ENCODE measurements around the gene NPIPB6. TPM values are rescaled to one million over a fixed set of nuclear protein-coding genes. Genes with fewer than 3 reads are reported as not detected.

Gene NPIPB6
- total RNA-seq, 2 experiments from 2014 or later = 0.99 to 1.8 TPM

DNA sequence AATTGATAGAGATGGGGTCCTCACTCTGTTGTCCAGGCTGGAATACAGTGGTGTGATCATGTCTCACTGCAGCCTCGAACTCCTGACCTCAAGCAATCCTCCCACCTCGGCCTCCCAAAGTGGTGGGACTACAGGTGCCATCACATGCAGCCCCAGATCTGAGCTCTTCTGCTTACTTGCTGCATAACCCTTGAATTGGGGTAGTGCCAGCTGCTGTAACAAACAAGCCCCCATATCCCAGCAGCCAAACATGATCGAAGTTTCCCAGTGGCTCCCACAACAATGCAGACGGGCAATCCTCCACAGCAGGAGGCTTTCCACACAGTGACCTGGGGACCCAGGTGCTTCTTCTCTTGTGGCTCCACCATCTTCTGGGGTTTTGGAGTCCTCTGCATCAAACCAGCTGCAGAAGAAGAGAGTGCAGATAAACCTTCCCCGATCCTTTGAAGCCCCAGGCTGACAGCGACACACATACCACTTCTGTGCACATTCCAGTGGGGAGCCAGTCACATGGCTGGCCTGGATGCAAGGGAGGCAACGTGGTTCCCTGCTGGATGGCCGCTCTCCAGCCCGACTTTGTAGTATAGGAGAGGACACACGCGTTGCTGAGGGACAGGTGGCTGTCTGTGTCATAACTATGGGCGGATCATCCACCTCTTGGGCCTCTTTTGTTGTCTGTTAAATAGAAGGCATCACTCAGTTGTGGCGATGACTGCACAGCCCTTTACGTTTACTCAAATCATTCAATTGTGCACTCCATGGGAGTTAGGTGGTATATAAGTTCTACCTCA is 54.3 kb downstream of the NPIPB6 start:
- ATAC-seq (no peak), DNase-seq (no peak)
- H3K4me3 Mint-ChIP-seq = no peak overlapping the region
- H3K9me3 Mint-ChIP-seq (ENCODE audit: insufficient read depth) = no peaks in the 10 kb centered on the region
- ChIA-PET CTCF (interaction anchor here (1.2 to 4.4 kb wide), 6 partner anchors 11 to 31 kb away, joined by 4 to 33 read pairs (median 8); partner anchors contain the start of gene SBK1), POLR2A (interaction anchor here (1.0 to 1.8 kb wide), 4 partner anchors 9 to 17 kb away, joined by 3 to 7 read pairs (median 4); partner anchors contain the start of gene SBK1)
- peaks cover 41% of the 10 kb centered on the region for H3K4me1 Mint-ChIP-seq (ENCODE audit: low read depth)
- no peaks in the 10 kb centered on the region for H3K27me3 Mint-ChIP-seq (ENCODE audit: low read depth)
- H3K27ac Mint-ChIP-seq = peak overlapping the region; percentile 93
- H3K36me3 Mint-ChIP-seq (ENCODE audit: low read depth) = peaks cover 22% of the 10 kb centered on the region

GRCh38 chr16:28307936-28308335 is 55.4 kb downstream of the NPIPB6 start:
- peak overlapping the region; percentile 39 for H3K27ac Mint-ChIP-seq
- no peak overlapping the region for H3K4me3 Mint-ChIP-seq
- H3K27me3 Mint-ChIP-seq (ENCODE audit: low read depth) = no peaks in the 10 kb centered on the region
- no peaks in the 10 kb centered on the region for H3K9me3 Mint-ChIP-seq (ENCODE audit: insufficient read depth)
- DNase-seq (no peak), ATAC-seq (no peak)
- POLR2A ChIA-PET = interaction anchor here (1.2 kb wide), 1 partner anchor 11 kb away, joined by 6 read pairs; no protein-coding TSS in a partner anchor
- peaks cover 41% of the 10 kb centered on the region for H3K4me1 Mint-ChIP-seq (ENCODE audit: low read depth)
- CTCF ChIA-PET = interaction anchor here (4.3 to 4.4 kb wide), 2 partner anchors 27 to 30 kb away, joined by 16 to 33 read pairs; no protein-coding TSS in a partner anchor
- peaks cover 22% of the 10 kb centered on the region for H3K36me3 Mint-ChIP-seq (ENCODE audit: low read depth)

DNA sequence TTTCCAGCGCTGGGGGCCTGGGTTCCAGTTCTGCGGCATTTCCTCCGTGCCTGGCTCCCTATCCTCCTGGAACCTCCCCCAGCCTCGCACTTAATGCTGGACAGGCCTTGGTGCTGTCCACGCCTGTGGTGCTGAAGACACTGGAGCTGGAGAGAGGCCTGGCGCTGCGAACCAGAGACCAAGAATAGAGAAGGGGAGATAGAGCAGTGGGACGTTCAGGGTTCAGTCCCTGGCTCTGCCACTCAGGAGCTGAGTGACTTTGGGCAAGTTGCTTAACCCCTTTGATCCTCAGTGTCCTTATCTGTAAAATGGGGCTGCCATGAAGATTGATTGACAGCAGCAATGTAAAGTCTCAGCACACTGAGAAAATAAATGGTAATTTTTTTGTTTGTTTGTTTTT is 59.1 kb downstream of the NPIPB6 start:
- Mint-ChIP-seq H3K36me3 (ENCODE audit: low read depth) (peaks cover 8% of the 10 kb centered on the region), H3K4me3 (no peak overlapping the region), H3K4me1 (ENCODE audit: low read depth) (peaks cover 6% of the 10 kb centered on the region), H3K27ac (no peak overlapping the region), H3K27me3 (ENCODE audit: low read depth) (no peaks in the 10 kb centered on the region), H3K9me3 (ENCODE audit: insufficient read depth) (no peaks in the 10 kb centered on the region)
- ATAC-seq = peak; percentile 39
- CTCF ChIA-PET = interaction anchor here (1.3 to 1.8 kb wide), 2 partner anchors 12 to 27 kb away, joined by 3 to 7 read pairs; no protein-coding TSS in a partner anchor
- DNase-seq = peak; percentile 56
- POLR2A ChIA-PET = interaction anchor here (0.6 kb wide), 2 partner anchors 39 to 187 kb away, joined by 5 to 6 read pairs; no protein-coding TSS in a partner anchor

DNA sequence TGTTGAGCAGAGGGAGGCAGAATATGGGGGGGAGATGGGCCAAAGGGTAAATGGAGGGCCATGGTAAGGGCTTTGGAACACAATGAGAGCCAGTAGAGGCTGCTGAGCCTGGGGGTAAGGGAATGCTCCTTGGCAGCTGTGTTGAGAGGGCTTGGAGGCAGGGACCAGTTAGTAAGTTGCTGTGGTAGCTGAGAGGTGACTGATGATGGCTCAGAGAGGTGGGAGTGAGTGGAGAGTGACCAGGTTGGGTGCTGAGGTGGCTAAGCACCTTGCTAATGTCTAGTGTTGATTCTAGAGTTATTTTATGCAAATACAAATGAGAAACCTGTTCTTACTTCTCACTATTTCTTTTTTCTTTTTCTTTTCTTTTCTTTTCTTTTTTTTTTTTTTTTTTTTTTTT is 60.2 kb downstream of the NPIPB6 start:
- Mint-ChIP-seq H3K4me1 (ENCODE audit: low read depth) (peaks cover 5% of the 10 kb centered on the region), H3K36me3 (ENCODE audit: low read depth) (peaks cover 2% of the 10 kb centered on the region), H3K27me3 (ENCODE audit: low read depth) (no peaks in the 10 kb centered on the region), H3K9me3 (ENCODE audit: insufficient read depth) (no peaks in the 10 kb centered on the region), H3K27ac (no peak overlapping the region), H3K4me3 (no peak overlapping the region)
- ChIA-PET POLR2A (interaction anchor here (0.6 kb wide), 1 partner anchor 9 kb away, joined by 4 read pairs; no protein-coding TSS in a partner anchor), CTCF (interaction anchor here (1.3 kb wide), 1 partner anchor 13 kb away, joined by 3 read pairs; no protein-coding TSS in a partner anchor)
- ATAC-seq (no peak), DNase-seq (no peak)

- Mint-ChIP-seq H3K36me3 (ENCODE audit: low read depth) (peaks cover 5% of the 10 kb centered on the region), H3K4me3 (no peak overlapping the region), H3K4me1 (ENCODE audit: low read depth) (peaks cover 20% of the 10 kb centered on the region), H3K27ac (no peak overlapping the region), H3K9me3 (ENCODE audit: insufficient read depth) (no peaks in the 10 kb centered on the region), H3K27me3 (ENCODE audit: low read depth) (no peaks in the 10 kb centered on the region)
- CTCF ChIA-PET = interaction anchor here (1.2 to 5.2 kb wide), 2 partner anchors 16 to 25 kb away, joined by 4 to 28 read pairs; no protein-coding TSS in a partner anchor
- DNase-seq = no peak
- POLR2A ChIA-PET = interaction anchor here (0.6 to 1.2 kb wide), 2 partner anchors 9 to 80 kb away, joined by 3 to 6 read pairs; partner anchors contain the start of gene SBK1
- ATAC-seq = no peak
Measured at GRCh38 chr16:28301620-28302019, 61.7 kb downstream of the NPIPB6 start.

GRCh38 chr16:28301154-28301553 is 62.2 kb downstream of the NPIPB6 start:
- peaks cover 24% of the 10 kb centered on the region for H3K4me1 Mint-ChIP-seq (ENCODE audit: low read depth)
- H3K36me3 Mint-ChIP-seq (ENCODE audit: low read depth) = peaks cover 7% of the 10 kb centered on the region
- no peaks in the 10 kb centered on the region for H3K27me3 Mint-ChIP-seq (ENCODE audit: low read depth)
- H3K4me3 Mint-ChIP-seq = no peak overlapping the region
- CTCF ChIA-PET = interaction anchor here (0.7 to 5.2 kb wide), 5 partner anchors 12 to 83 kb away, joined by 3 to 28 read pairs (median 4); no protein-coding TSS in a partner anchor
- no peak overlapping the region for H3K27ac Mint-ChIP-seq
- ATAC-seq (no peak), DNase-seq (no peak)
- no peaks in the 10 kb centered on the region for H3K9me3 Mint-ChIP-seq (ENCODE audit: insufficient read depth)
- POLR2A ChIA-PET = interaction anchor here (1.2 kb wide), 1 partner anchor 562 kb away, joined by 3 read pairs; no protein-coding TSS in a partner anchor

- POLR2A ChIA-PET = interaction anchor here (1.2 kb wide), 1 partner anchor 563 kb away, joined by 3 read pairs; no protein-coding TSS in a partner anchor
- no peaks in the 10 kb centered on the region for H3K9me3 Mint-ChIP-seq (ENCODE audit: insufficient read depth)
- ATAC-seq = no peak
- no peak for DNase-seq
- H3K4me1 Mint-ChIP-seq (ENCODE audit: low read depth) = peaks cover 28% of the 10 kb centered on the region
- H3K36me3 Mint-ChIP-seq (ENCODE audit: low read depth) = peaks cover 10% of the 10 kb centered on the region
- H3K27me3 Mint-ChIP-seq (ENCODE audit: low read depth) = no peaks in the 10 kb centered on the region
- no peak overlapping the region for H3K27ac Mint-ChIP-seq
- H3K4me3 Mint-ChIP-seq = no peak overlapping the region
- CTCF ChIA-PET = interaction anchor here (1.2 to 5.2 kb wide), 5 partner anchors 10 to 23 kb away, joined by 3 to 28 read pairs (median 5); no protein-coding TSS in a partner anchor
Measured at GRCh38 chr16:28300327-28300726, 63.0 kb downstream of the NPIPB6 start.

GRCh38 chr16:28298511-28298878 is 64.8 kb downstream of the NPIPB6 start:
- POLR2A ChIA-PET = interaction anchor here (0.6 to 0.8 kb wide), 2 partner anchors 11 to 21 kb away, joined by 3 read pairs; no protein-coding TSS in a partner anchor

GRCh38 chr16:28297784-28298510 is 65.4 kb downstream of the NPIPB6 start:
- H3K27me3 Mint-ChIP-seq (ENCODE audit: low read depth) = peaks cover 5% of the 10 kb centered on the region
- peak; percentile 58 for DNase-seq
- H3K4me1 Mint-ChIP-seq (ENCODE audit: low read depth) = peaks cover 47% of the 10 kb centered on the region
- peak overlapping the region; percentile 84 for H3K27ac Mint-ChIP-seq
- peak; percentile 34 for ATAC-seq
- CTCF ChIA-PET = interaction anchor here (0.8 to 5.2 kb wide), 5 partner anchors 11 to 161 kb away, joined by 3 to 28 read pairs (median 7); no protein-coding TSS in a partner anchor
- H3K36me3 Mint-ChIP-seq (ENCODE audit: low read depth) = peaks cover 13% of the 10 kb centered on the region
- POLR2A ChIA-PET = interaction anchor here (0.7 to 1.5 kb wide), 3 partner anchors 11 to 20 kb away, joined by 3 to 6 read pairs (median 4); no protein-coding TSS in a partner anchor
- no peaks in the 10 kb centered on the region for H3K9me3 Mint-ChIP-seq (ENCODE audit: insufficient read depth)
- H3K4me3 Mint-ChIP-seq = peak overlapping the region; percentile 15

More at GRCh38 chr16:28298511-28298878, 64.8 kb downstream of the NPIPB6 start:
- Mint-ChIP-seq H3K9me3 (ENCODE audit: insufficient read depth) (no peaks in the 10 kb centered on the region), H3K27me3 (ENCODE audit: low read depth) (peaks cover 5% of the 10 kb centered on the region), H3K4me1 (ENCODE audit: low read depth) (peaks cover 46% of the 10 kb centered on the region), H3K4me3 (no peak overlapping the region), H3K27ac (no peak overlapping the region), H3K36me3 (ENCODE audit: low read depth) (peaks cover 13% of the 10 kb centered on the region)
- no peak for ATAC-seq
- CTCF ChIA-PET = interaction anchor here (0.8 to 5.2 kb wide), 4 partner anchors 17 to 21 kb away, joined by 3 to 28 read pairs (median 6); no protein-coding TSS in a partner anchor
- no peak for DNase-seq

DNA sequence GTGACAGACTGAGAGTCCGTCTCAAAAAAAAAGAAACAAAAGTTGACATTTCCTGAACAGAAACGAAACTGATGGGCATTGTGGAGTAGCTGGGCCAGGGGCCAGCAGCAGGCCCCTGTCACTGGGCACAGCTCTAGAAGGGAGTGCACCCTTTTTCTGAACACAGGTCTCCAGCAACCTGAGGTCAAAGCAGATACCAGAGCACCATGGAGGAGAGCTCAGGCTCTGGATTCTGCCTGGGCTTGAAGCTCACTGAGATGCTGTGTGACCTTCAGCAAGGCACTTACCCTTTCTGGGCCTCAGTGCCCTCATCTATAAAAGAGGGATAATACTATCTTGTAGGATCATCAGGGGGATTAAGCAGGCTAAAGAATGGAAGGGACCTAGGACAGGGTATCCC is 66.0 kb downstream of the NPIPB6 start:
- ChIA-PET CTCF (interaction anchor here (0.8 to 5.2 kb wide), 5 partner anchors 12 to 160 kb away, joined by 3 to 28 read pairs (median 7); no protein-coding TSS in a partner anchor), POLR2A (interaction anchor here (0.7 to 1.5 kb wide), 3 partner anchors 11 to 86 kb away, joined by 3 to 6 read pairs (median 4); no protein-coding TSS in a partner anchor)
- DNase-seq (no peak), ATAC-seq (no peak)
- H3K36me3 Mint-ChIP-seq (ENCODE audit: low read depth) = peaks cover 13% of the 10 kb centered on the region
- peak overlapping the region; percentile 15 for H3K4me3 Mint-ChIP-seq
- H3K27me3 Mint-ChIP-seq (ENCODE audit: low read depth) = peaks cover 5% of the 10 kb centered on the region
- no peaks in the 10 kb centered on the region for H3K9me3 Mint-ChIP-seq (ENCODE audit: insufficient read depth)
- H3K27ac Mint-ChIP-seq = peak overlapping the region; percentile 84
- peaks cover 47% of the 10 kb centered on the region for H3K4me1 Mint-ChIP-seq (ENCODE audit: low read depth)

DNA sequence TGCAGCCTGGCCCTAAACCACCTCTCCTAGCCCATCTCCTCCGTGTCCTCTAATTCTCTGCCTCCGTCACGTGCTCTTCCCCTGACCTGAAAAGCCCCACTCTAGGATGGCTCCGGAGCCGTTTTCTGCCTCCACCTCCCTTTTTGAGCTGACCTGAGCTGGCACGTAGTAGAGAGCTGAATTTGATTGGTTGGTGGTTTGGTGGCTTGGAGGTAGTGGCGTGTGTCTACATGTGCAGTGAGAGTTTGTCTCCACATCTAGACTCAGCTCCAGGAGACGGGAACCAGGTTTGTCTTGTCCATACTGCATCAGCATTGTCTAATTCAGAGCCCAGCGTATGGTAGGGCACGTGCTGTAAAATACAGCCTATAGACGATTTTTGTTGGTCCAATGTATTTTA is 68.0 kb downstream of the NPIPB6 start:
- peaks cover 13% of the 10 kb centered on the region for H3K36me3 Mint-ChIP-seq (ENCODE audit: low read depth)
- DNase-seq = no peak
- H3K9me3 Mint-ChIP-seq (ENCODE audit: insufficient read depth) = no peaks in the 10 kb centered on the region
- H3K27ac Mint-ChIP-seq = peak overlapping the region; percentile 7
- H3K4me3 Mint-ChIP-seq = peak overlapping the region; percentile 76
- peaks cover 5% of the 10 kb centered on the region for H3K27me3 Mint-ChIP-seq (ENCODE audit: low read depth)
- H3K4me1 Mint-ChIP-seq (ENCODE audit: low read depth) = peaks cover 61% of the 10 kb centered on the region
- ChIA-PET CTCF (interaction anchor here (0.8 to 5.3 kb wide), 4 partner anchors 11 to 112 kb away, joined by 3 to 33 read pairs (median 3); no protein-coding TSS in a partner anchor), POLR2A (no interaction called here)
- ATAC-seq = no peak
